HEK293 (cell line): ENCODE results near the gene KPNA2.

ENCODE experiments used
- CTCF ChIP-seq: fragments of 450-650 bp; formaldehyde crosslinking; IDR thresholded peaks from 2 replicates; pipeline ENCODE4 v1.5.1; 2016; ENCODE audit warnings: missing biosample characterization, missing genetic modification characterization
- GFI1B ChIP-seq: fragments of 450-650 bp; formaldehyde crosslinking; IDR thresholded peaks from 2 replicates; pipeline ENCODE4 v1.5.1; 2016; ENCODE audit warnings: missing biosample characterization, missing genetic modification characterization
- PBX3 ChIP-seq: sonication (generic); formaldehyde crosslinking; IDR thresholded peaks from 2 replicates; pipeline ENCODE4 v1.8.1; 2022; ENCODE audit warnings: mild to moderate bottlenecking, moderate library complexity, missing genetic modification reagents
- SETDB1 ChIP-seq: IDR thresholded peaks from one replicate; pipeline ENCODE4 v1.6.1; 2017; ENCODE audit warnings: mild to moderate bottlenecking, low read length, moderate library complexity, mixed read lengths; ENCODE audit not compliant: insufficient read length
- ZBTB20 ChIP-seq: fragments of 450-650 bp; formaldehyde crosslinking; IDR thresholded peaks from 2 replicates; pipeline ENCODE4 v1.5.1; 2016; ENCODE audit warnings: missing biosample characterization, missing genetic modification characterization
- ZBTB48 ChIP-seq: fragments of 450-650 bp; formaldehyde crosslinking; IDR thresholded peaks from 2 replicates; pipeline ENCODE4 v1.5.1; 2016; ENCODE audit warnings: missing biosample characterization, missing genetic modification characterization
- ZNF112 ChIP-seq: fragments of 450-650 bp; formaldehyde crosslinking; IDR thresholded peaks from 2 replicates; pipeline ENCODE4 v1.5.0; 2017; ENCODE audit warnings: missing biosample characterization, missing genetic modification characterization
- ZNF169 ChIP-seq: fragments of 450-650 bp; formaldehyde crosslinking; IDR thresholded peaks from 2 replicates; pipeline ENCODE4 v1.5.1; 2016; ENCODE audit warnings: missing biosample characterization, missing genetic modification characterization
- ZNF184 ChIP-seq: fragments of 450-650 bp; IDR thresholded peaks from 2 replicates; pipeline ENCODE4 v1.5.1; 2018; ENCODE audit warnings: missing biosample characterization, mild to moderate bottlenecking, missing genetic modification characterization
- ZNF202 ChIP-seq: fragments of 450-650 bp; formaldehyde crosslinking; IDR thresholded peaks from 2 replicates; pipeline ENCODE4 v1.5.1; 2016; ENCODE audit warnings: missing biosample characterization, missing genetic modification characterization, borderline replicate concordance
- ZNF23 ChIP-seq: fragments of 450-650 bp; formaldehyde crosslinking; IDR thresholded peaks from 2 replicates; pipeline ENCODE4 v1.5.1; 2016; ENCODE audit warnings: missing biosample characterization, missing genetic modification characterization, borderline replicate concordance
- ZNF26 ChIP-seq: fragments of 450-650 bp; formaldehyde crosslinking; IDR thresholded peaks from 2 replicates; pipeline ENCODE4 v1.5.1; 2016; ENCODE audit warnings: missing biosample characterization, missing genetic modification characterization
- ZNF501 ChIP-seq: fragments of 450-650 bp; formaldehyde crosslinking; IDR thresholded peaks from 2 replicates; pipeline ENCODE4 v1.5.1; 2016; ENCODE audit warnings: missing biosample characterization, missing genetic modification characterization
- ZNF518A ChIP-seq: fragments of 450-650 bp; formaldehyde crosslinking; conservative IDR thresholded peaks from 2 replicates; pipeline ENCODE4 v1.5.1; 2016; ENCODE audit warnings: low read depth, missing biosample characterization, missing genetic modification characterization
- ZNF623 ChIP-seq: fragments of 450-650 bp; formaldehyde crosslinking; IDR thresholded peaks from 2 replicates; pipeline ENCODE4 v1.5.1; 2016; ENCODE audit warnings: missing biosample characterization, missing genetic modification characterization
- ZNF76 ChIP-seq: fragments of 450-650 bp; formaldehyde crosslinking; IDR thresholded peaks from 2 replicates; pipeline ENCODE4; 2016; ENCODE audit warnings: low read depth, missing biosample characterization, missing genetic modification characterization, borderline replicate concordance
- TF ChIP-seq, protein P1 (sequence below): fragments of 450-650 bp; IDR thresholded peaks from 2 replicates; pipeline ENCODE4 v1.5.1; 2018; ENCODE audit warnings: missing biosample characterization, missing genetic modification characterization
- TF ChIP-seq, protein P2 (sequence below): fragments of 450-650 bp; formaldehyde crosslinking; conservative IDR thresholded peaks from 2 replicates; pipeline ENCODE4 v1.5.1; 2016; ENCODE audit warnings: low read depth, missing biosample characterization, missing genetic modification characterization
- TF ChIP-seq, protein P3 (sequence below): fragments of 450-650 bp; formaldehyde crosslinking; IDR thresholded peaks from 2 replicates; pipeline ENCODE4 v1.5.1; 2017; ENCODE audit warnings: missing biosample characterization, missing genetic modification characterization
- TF ChIP-seq, protein P4 (sequence below): fragments of 450-650 bp; formaldehyde crosslinking; IDR thresholded peaks from 2 replicates; pipeline ENCODE4; 2016; ENCODE audit warnings: missing biosample characterization, missing genetic modification characterization

KPNA2 gene

DNA sequence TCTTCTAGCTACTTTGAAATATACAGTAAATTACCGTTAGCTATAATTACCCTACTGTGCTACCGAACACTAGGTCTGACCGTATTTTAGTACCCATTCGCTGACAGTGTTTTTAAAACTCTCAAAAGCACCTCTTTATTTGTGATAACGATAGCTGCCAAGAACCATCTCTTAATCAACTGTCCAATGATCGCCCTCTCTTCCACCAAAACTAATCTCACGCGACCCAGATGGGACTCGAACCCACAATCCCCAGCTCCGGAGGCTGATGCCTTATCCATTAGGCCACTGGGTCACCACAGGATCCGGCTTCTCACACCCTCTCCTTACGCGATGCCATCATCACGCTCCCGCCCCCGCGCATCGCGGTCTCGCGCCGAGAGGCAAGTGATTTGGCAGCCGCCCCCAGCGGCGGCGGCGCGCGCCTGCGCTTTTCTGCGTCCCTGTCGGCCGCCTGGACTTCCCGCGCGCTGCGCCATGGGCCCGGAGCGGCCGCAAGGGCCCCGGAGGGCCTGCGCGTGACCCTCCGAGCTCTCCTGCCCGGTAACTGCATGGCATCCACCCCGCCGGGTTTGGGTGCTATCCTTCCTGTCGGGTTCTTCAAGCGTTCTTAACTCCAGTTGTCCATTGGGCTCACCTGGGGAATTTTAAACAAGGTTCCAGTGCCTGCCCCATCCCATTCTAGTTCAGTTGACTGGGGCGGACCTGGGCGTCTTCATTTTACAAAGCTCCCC, 15.7 kb upstream of the KPNA2 start (continued):
- TF ChIP-seq ZNF518A (tag by site-specific recombination) (peak; percentile 33; the same call in 1 of the 2 replicates), CTCF (peak; percentile 91), ZNF501 (tag by site-specific recombination) (peak; percentile 97), PBX3 (CRISPR knock-in tag) (peak; percentile 67; the same call in 1 of the 2 replicates), ZBTB20 (tag by site-specific recombination) (peak; percentile 97), GFI1B (tag by site-specific recombination) (no peak), ZNF202 (tag by site-specific recombination) (no peak), ZNF76 (tag by site-specific recombination) (peak; percentile 93), ZNF623 (no peak; the same call in 1 of the 2 replicates), ZNF169 (tag by site-specific recombination) (no peak), ZNF23 (tag by site-specific recombination) (no peak), ZNF26 (tag by site-specific recombination) (no peak), SETDB1 (peak; percentile 16), ZNF112 (tag by site-specific recombination) (no peak), ZNF184 (tag by site-specific recombination) (peak; percentile 75; the same call in 1 of the 2 replicates), ZBTB48 (no peak)
- TF ChIP-seq, protein P1, sequence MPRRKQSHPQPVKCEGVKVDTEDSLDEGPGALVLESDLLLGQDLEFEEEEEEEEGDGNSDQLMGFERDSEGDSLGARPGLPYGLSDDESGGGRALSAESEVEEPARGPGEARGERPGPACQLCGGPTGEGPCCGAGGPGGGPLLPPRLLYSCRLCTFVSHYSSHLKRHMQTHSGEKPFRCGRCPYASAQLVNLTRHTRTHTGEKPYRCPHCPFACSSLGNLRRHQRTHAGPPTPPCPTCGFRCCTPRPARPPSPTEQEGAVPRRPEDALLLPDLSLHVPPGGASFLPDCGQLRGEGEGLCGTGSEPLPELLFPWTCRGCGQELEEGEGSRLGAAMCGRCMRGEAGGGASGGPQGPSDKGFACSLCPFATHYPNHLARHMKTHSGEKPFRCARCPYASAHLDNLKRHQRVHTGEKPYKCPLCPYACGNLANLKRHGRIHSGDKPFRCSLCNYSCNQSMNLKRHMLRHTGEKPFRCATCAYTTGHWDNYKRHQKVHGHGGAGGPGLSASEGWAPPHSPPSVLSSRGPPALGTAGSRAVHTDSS (tag by site-specific recombination): no peak; the same call in 1 of the 2 replicates
- TF ChIP-seq, protein P2, sequence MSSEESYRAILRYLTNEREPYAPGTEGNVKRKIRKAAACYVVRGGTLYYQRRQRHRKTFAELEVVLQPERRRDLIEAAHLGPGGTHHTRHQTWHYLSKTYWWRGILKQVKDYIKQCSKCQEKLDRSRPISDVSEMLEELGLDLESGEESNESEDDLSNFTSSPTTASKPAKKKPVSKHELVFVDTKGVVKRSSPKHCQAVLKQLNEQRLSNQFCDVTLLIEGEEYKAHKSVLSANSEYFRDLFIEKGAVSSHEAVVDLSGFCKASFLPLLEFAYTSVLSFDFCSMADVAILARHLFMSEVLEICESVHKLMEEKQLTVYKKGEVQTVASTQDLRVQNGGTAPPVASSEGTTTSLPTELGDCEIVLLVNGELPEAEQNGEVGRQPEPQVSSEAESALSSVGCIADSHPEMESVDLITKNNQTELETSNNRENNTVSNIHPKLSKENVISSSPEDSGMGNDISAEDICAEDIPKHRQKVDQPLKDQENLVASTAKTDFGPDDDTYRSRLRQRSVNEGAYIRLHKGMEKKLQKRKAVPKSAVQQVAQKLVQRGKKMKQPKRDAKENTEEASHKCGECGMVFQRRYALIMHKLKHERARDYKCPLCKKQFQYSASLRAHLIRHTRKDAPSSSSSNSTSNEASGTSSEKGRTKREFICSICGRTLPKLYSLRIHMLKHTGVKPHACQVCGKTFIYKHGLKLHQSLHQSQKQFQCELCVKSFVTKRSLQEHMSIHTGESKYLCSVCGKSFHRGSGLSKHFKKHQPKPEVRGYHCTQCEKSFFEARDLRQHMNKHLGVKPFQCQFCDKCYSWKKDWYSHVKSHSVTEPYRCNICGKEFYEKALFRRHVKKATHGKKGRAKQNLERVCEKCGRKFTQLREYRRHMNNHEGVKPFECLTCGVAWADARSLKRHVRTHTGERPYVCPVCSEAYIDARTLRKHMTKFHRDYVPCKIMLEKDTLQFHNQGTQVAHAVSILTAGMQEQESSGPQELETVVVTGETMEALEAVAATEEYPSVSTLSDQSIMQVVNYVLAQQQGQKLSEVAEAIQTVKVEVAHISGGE (tag by site-specific recombination): no peak; the same call in 1 of the 2 replicates
- TF ChIP-seq, protein P3, sequence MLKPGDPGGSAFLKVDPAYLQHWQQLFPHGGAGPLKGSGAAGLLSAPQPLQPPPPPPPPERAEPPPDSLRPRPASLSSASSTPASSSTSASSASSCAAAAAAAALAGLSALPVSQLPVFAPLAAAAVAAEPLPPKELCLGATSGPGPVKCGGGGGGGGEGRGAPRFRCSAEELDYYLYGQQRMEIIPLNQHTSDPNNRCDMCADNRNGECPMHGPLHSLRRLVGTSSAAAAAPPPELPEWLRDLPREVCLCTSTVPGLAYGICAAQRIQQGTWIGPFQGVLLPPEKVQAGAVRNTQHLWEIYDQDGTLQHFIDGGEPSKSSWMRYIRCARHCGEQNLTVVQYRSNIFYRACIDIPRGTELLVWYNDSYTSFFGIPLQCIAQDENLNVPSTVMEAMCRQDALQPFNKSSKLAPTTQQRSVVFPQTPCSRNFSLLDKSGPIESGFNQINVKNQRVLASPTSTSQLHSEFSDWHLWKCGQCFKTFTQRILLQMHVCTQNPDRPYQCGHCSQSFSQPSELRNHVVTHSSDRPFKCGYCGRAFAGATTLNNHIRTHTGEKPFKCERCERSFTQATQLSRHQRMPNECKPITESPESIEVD (tag by site-specific recombination): peak; percentile 53; the same call in 1 of the 2 replicates
- TF ChIP-seq, protein P4, sequence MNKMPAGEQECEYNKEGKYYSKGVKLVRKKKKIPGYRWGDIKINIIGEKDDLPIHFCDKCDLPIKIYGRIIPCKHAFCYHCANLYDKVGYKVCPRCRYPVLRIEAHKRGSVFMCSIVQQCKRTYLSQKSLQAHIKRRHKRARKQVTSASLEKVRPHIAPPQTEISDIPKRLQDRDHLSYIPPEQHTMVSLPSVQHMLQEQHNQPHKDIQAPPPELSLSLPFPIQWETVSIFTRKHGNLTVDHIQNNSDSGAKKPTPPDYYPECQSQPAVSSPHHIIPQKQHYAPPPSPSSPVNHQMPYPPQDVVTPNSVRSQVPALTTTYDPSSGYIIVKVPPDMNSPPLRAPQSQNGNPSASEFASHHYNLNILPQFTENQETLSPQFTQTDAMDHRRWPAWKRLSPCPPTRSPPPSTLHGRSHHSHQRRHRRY (tag by site-specific recombination): 0 out of 2 replicates have a peak, but pooled peaks have one; percentile 32
